Vagina (tissue), 2 donors: ENCODE data around the gene BORCS6.

Experiments
- CTCF ChIP-seq, 3 experiments: fragments of 450-650 bp in 2 of 3; fragments of 200-600 bp in 1 of 3; sonication (generic) in 1 of 3; IDR thresholded peaks; one replicate each; pipeline ENCODE4 v1.5.1; 2017 to 2019; ENCODE audit warnings: antibody characterized with exemption in 3 of 3, mild to moderate bottlenecking in 2 of 3, moderate library complexity in 2 of 3
- POLR2A ChIP-seq, 2 donors: fragments of 450-650 bp; IDR thresholded peaks; one replicate each; pipeline ENCODE4 v1.6.1; 2017; ENCODE audit warnings: antibody characterized with exemption in 2 of 2, mild to moderate bottlenecking in 2 of 2, moderate library complexity in 2 of 2
- POLR2AphosphoS5 ChIP-seq, 2 donors: sonication (generic); formaldehyde crosslinking; IDR thresholded peaks; one replicate each; pipeline ENCODE4 v1.9.0; 2017; ENCODE audit warnings: antibody characterized with exemption in 2 of 2, mild to moderate bottlenecking in 2 of 2, low read depth in 1 of 2; ENCODE audit not compliant: insufficient read depth in 1 of 2

DNA sequence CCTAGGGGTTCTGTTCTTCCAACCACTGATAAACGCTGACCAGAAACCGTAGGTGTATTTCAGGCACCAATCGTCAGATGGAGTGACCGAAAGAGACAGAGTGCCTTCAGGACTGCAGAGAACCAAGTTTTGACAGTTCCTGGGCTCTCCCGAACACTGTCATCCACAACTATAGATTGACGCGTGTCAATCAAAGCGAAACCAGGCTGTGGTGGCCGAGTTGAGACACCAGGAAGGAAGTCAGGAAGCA lies 32.3 kb upstream of the BORCS6 start:
- TF ChIP-seq CTCF (IDR thresholded peaks at IDR 0.05) (no peak), POLR2A (IDR thresholded peaks at IDR 0.05) (no peak), POLR2AphosphoS5 (IDR thresholded peaks at IDR 0.05; ENCODE audit: insufficient read depth in 1 of 2, low read depth in 1 of 2) (no peak)
